HG03066 (cell line): Measurements from ENCODE around the gene MRPL44.
"Not testable (repeated sequence)": the region's sequence is repeated elsewhere in the genome, so short reads cannot be mapped to it uniquely, and the experiment has no call there.

Source experiments
- ATAC-seq: cut with Tn5 transposase; IDR thresholded peaks from one replicate; pipeline ENCODE4 v1.9.1; 2021; ENCODE audit warnings: low read depth; ENCODE audit not compliant: unreplicated experiment

MRPL44 gene

DNA sequence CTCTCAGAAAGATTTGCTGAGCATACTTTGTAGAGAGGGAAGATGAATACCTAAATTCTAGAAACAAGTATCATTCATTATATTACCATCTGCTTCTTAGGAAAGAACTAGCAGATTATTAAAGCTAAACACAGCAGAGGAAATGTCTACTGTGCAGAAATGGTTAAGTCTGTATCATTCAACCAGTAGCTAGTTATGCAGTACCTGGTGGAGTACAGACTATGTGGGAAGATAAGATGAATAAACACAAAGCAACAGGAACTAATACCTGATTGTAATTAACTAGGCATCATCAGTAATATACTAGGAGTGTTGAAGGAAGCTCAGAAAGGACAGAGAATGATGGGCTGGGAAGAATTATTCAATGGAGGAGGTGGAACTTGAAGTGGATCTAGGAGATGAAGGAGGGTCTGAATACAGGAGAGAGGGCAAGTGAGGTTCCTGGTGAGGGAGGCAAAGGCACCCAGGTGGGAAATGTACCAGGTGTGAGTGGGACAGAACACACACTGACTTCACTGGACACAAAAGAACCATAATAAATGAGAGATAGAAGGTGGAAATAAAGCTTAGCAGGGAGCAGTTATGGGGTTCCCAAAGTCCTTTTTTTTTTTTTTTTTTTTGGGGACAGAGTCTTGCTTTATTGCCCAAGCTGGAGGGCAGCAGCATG is 21.7 kb upstream of the MRPL44 start:
- ATAC-seq, result no peak

DNA sequence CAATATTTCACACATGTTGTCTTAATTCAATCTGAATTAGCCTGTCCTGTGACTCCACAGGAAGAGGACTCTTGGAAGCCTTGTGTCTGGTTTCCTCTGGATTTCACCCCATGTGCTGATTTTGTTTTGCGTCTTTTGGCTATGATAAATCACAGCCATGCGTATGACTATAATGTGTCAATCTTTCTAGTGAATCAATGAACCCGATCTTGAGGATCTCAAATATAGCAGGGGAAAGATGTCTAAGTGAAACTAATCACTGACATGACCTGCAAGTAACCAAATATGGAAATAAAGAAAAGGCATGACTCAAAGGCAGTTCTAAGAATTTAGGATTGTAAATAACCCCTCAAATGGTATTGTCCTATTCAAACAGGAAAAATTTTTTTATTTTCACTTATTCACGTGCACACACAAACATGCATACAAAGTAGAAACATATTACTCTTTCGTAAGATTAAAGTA is 20.4 kb upstream of the MRPL44 start:
- ATAC-seq, result no peak

DNA sequence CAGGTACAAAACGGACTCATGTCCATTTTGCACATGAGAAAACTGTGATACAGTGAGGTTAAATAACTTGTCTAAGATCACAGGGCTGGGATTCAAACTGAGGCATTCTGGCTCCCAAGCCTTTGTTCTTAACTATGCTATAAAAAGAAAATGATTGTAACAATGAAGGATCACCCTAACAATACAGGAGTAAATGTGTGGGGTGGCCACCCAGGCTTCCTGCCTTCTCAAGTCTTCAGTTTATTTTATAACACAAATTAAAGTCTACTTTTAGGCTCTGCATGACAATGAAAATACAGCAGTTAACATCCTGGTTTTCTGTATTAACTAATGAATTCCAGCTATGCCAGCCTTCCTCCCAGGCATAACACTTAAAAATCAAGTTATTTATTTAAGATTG is 19.7 kb upstream of the MRPL44 start:
- ATAC-seq, result no peak

DNA sequence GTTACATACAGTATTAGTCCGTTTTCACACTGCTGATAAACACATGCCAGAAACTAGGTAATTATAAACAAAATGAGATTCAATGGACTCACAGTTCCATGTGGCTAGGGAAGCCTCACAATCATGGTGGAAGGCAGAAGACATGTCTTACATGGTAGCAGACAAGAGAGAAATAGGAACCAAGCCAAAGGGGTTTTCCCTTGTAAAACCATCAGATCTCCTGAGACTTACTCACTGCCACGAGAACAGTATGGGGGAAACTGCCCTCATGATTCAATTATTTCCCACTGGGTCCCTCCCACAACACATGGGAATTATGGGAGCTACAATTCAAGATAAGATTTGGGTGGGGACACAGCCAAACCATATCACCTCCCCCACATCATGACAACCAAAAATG is 17.8 kb upstream of the MRPL44 start:
- ATAC-seq, result not testable (repeated sequence)

DNA sequence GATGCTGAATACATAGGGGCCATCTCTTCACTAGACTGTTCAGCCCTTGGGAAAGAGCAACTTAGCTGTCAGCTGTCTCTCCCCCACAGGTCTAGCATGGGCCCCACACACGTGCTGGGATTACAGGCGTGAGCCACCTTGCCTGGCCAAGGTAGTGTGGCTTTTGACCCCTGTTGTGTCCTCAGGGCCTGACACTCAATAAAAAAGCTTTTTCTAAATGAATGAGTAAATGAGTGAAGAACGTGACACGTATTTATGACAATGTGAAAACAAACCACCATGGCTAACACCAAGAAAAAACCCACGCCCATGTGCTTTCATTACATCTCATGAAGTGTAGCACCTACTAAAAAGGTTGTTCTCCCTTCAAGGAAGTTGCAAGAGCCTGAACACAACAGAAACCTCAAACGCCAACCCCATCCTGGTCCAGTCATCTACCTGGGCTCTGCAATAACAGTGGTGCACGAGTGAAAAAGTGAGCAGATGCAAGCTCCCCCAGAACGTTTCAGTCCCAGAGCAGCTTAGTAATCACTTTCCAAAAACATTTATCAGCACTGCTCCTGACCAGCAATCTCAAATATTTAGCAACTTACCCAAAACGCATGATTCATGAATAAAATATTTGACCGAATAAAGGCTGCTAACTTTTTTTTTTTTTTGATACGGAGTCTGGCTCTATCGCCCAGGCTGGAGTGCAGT is 15.5 kb upstream of the MRPL44 start:
- peak; percentile 51 for ATAC-seq

DNA sequence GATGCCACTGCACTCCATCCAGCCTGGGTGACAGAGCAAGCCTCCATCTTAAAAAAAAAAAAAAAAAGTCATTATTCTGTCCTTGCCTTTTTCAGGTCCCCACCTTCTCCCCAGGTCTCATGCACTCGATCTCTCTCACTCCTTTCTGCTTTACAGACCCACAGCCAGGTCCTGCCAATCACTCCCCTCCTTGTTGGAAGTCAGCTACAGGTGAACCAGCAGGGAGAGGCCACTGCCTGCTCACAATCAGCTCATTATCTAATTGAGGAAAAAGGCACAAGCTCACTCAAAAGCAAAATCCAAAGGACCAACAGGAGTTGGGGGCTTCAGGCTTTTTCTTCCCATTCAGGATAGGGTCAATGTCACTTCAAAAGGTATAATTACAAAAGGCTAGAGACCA is 14.1 kb upstream of the MRPL44 start:
- ATAC-seq, result no peak

DNA sequence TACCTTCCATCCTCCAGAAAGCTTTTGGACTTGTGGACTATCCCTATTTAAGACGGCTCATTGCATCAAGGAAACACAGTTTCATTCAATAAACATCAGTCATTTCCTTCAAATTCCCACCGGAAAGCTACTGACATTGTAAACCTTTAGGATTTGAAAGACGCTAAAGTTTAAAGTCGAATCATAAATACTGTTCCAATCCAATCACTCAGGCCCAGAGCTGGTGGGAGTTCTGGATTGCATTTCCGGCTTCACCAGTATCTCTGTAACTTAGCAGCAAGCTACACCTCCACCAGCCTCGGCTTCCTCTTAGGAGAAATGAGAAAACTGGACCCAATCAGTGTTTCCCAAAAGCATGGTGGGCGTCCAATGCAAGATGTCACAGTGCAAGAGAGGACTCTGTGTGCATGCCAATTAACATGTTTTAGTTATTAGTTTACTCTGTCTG is 13.7 kb upstream of the MRPL44 start:
- no peak for ATAC-seq

DNA sequence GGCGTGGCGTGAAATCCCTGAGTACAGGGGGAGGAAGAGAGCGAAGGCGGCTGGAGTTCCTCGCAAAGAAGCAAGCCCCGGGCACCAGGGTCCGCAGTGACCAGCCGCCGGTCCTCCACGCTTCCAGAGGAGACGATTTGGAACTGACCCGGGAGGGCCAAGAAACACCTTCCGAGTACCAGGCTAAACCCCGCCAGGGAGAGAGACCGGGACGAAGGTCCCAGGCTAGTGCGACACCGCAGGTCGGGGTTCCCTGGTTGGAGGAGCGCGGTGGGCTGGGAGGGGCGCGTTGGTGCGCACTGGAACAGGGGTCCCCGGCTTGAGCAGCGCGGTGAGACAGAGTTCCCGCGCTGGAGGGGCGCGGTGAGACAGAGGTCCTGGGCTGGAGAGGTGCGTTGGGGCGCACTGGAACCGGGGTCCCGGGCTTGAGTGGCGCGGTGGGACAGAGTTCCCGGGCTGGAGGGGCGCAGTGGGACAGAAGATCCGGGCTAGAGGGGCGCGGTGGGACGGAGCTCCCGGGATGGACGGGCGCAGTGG is 13.0 kb upstream of the MRPL44 start:
- ATAC-seq, result no peak

DNA sequence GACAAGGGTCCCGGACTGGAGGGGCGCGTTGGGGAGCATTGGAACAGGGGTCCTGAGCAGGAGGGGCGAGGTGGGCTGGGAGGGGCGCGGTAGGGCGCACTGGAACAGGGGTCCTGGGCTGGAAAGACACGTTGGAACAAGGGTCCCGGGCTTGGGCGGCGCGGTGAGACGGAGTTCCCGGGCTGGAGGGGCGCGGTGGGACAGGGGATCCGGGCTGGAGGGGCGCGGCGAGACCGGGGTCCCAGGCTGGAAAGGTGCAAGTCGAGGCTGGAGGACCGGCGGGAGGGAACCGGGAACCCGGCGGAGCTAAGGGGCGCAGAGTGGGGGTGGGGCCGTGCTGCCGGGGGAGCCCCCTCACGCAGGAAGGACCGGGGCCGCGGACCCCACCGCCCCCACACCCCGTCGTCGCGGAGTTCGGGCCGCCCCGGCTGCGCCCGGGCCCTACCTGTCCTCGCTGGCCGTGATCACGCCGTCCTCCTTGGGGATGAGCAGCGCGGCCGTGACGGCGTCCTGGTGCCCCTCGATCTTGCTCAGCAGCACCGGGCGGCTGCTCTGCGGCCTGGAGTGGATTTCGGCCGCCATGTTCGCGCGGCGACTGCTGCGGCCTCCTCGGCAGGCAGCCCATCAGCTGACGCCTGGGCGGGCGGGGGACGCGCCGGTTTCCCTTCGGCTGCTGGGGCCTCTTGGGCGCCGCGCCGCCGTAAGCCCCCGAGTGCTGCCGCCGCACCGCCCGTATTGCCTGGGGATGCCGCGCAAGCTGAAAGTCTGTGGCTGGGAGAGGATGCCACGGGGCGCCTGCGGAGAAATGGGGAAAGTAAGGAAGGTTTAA is 12.3 kb upstream of the MRPL44 start, which contains the start of gene WDFY1:
Gene WDFY1, minus strand, starts transcription at position 633 of the 829 bp plus-strand sequence. Its CDS starts 51 bp downstream, at position 582.
- ATAC-seq, result peak; percentile 73

DNA sequence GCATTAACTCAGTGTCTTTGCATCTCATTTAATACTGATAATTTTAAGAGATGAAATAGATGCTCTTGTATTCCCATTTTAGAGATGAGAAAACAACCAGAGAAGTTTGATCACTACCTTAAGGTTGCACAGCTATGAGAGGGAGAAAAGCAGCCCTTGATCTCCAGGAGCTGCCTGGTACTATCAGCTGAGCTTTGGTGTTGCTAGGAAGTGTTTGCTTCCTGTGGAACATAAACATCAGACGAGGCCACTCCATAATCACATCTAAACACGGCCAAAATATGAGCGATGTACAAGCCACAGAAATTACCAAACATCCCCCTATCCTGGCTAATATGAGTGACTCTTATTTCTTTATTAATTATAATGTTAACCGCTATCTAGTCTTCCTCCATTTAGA is 11.5 kb upstream of the MRPL44 start:
- no peak for ATAC-seq

DNA sequence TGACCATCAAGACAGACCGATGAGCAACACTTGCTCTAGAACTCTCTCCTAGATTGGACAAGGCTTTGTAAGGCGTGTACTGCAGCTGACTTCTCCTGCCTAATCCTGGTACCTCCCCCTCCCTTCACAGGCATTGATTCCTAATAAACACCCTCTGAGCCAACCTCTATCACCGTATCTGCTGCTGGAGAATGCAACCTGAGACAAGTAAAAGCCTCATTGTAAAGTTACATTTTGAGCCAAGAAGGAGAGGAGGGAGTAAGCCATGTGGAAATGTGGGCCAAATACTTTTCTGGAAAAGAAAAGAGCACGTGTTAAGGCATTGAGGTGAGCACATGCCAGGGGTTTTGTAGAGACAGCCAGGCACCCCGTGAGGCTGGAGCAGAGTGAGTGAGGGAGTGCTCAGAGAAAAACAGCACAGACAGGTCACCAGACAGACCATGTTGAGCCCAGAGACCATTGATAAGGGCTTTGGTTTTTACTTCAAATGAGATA is 9.5 kb upstream of the MRPL44 start:
- no peak for ATAC-seq

DNA sequence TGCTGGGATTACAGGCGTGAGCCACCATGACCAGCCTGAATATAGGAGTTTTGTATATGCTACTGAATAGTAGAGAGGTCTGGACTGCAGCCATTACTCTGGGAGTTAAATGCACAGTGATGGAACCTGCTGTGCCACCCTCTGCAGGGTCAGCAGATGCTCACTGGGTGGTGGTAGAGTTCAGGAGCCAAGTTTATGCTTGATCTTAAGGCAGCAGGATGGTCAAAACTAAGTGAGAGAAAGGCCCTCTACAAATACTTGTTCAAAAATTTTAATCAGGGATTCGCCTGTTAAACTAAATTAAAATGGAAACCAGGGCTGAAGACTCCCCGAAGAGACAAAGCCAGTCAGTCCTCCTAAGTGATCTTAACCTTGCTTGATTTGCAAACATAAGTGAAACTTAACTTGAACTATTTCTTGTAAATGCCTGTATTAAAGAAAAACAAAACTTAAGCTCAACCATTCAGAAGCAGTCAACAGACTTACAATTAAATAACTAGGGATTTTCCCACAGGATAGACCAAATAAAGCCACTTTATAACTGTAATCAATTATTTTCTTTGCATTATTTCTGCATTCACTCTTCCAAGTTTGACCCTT is 7.9 kb upstream of the MRPL44 start:
- no peak for ATAC-seq

DNA sequence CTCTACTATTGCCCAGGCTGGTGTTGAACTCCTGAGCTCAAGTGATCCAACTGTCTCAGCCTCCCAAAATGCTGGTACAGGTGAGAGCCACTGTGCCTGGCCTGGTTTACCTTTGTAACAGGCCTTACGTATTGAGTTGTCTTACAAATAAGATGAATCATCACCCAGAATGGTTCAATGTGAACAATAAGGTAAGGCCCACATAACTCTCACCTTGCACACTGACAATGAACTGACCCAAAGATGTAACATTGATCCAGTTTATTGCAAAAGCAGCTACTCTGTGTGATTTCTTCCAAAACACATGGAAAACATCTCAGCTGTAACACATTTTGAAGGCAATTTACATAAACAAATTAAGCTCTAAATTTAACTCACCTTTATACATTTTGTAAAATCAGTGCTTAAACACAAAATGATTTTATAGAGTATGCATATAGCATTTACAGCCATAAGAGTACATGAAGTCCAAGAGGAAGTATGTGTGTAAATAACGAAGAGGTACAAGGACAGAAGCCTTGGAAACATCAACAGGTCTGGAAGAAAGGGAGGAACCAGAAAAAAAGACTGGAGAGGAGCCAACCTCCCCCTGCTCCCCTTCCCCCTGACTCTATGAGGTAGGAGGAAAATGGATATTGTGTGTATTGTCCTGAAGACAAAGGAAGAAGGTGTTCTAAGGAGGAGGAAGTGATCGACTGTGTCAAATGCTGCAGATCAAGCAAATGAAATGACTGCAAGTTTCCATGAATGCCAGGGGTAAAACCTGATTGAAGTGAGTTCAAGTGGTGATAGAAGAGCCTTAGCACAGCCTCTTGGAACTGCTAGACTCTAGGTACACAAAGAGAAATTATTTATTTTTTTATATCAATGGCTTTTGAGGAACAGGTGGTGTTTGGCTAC is 6.6 kb upstream of the MRPL44 start:
- ATAC-seq, result no peak

DNA sequence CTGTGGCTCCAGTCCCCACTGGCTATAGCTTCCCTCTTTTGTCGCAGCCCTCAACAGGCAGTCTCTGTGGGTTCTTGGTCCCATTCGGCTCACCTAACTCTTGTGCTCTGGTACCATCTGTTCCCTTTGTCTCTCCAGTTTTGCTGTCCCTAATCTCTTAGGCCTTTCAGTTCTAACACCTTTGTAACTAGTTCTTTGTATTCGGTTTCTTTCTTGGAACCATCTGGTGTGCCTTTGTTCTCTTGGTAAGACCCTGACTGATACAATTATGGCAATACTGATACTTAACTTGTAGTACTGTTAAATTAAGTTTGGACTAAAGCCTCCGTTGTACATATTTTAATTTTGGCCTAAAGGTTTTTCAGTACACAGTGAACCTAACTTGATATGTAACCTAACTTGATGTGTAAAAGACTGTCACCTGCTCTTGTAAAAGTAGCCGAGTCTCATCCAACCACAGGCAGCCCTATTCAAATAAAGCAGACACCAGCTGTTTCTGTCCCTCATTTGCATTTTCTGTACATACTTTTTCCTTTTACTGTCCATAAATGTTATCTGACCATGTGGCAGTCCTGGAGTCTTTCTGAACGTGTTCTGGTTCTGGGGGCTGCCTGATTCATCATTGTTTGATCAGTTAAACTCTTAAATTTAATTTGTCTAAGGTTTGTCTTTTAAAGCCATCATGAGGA is 4.8 kb upstream of the MRPL44 start:
- ATAC-seq, result peak; percentile 54

DNA sequence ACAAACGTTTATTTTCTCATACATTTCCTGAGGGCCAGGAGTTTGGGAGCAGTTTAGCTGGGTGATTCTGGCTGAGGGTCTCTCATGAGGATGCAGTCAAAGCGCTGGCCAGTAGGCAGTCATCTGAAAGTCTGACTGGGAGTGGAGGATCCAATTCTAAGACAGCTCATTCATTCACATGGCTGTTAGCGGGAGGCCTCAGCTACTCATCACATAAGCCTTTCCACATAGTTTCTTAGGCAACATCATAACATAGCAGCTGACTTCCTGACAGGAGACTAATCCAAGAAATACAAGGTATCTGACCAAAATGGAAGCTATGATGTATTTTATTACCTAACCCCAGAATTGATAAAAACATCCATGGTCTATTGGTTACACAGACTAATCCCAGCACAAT is 2.9 kb upstream of the MRPL44 start:
- ATAC-seq, result no peak

DNA sequence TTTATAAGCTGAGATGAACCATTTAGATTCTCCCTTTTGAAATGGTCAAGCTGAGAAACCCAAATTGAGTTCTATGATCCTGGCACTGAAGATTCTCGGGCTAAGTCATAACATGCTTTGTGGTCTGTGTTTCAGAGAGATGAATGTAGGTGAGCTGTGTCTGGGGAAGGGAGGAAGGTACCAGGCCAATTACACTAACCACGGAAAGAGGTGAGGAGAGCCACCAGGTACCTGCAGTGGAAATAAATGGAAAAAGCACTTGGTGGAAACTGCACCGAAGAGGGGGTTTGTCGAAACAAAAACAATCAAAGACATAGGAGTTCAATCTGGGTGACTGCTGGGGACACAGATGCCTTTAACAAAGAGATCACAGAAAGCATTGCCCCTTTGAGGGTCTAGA is 963 bp upstream of the MRPL44 start:
- ATAC-seq, result peak; percentile 27

DNA sequence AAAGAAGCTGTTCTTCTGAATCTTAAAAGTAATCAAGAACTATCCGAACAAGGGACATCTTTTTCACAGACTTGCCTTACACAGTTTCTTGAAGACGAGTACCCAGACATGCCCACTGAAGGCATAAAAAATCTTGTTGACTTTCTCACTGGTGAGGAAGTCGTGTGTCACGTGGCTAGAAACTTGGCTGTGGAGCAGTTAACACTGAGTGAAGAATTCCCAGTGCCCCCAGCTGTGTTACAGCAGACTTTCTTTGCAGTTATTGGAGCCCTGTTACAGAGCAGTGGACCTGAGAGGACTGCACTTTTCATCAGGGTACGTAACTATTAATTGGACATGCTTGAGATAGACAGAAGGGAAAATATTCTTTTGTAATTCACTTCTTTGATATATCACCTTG is 2.4 kb downstream of the MRPL44 start:
- no peak for ATAC-seq

DNA sequence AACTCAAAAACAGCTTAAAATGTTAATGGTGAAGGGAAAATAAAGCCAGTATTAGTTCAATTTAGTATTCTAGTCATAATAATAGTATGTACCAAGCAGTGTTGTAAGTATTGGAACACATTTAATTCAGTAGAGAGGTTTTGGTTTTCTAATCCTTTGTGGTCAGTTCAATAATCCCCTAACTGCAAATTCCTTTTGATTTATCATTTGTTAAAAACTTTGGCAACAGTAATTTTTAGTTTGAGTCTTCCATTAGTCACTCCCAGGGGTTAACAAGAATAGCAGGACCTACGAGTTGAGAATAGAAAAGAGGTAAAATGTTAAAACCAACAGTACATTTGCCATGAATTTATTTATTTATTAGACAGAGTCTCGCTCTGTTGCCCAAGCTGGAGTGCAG is 10.7 kb downstream of the MRPL44 start:
- no peak for ATAC-seq

DNA sequence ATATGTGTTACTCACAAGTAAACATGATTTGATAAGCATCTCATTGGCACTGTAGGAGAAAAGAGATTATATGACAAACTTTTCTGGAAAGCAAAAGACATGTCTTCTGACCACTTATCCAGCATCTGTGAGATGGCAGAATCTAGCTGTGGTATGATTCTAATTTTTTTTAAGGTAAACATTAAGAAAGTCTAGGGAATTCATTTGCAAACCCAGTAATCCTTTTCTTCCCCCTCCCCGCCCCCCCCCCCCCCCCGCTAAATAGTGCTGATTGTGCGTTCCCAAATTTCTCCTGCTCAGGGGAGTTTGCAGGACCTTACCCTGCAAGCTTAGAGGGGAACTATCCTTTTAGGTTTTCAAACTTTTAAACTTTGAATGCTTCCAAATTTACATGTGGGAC is 12.1 kb downstream of the MRPL44 start:
- ATAC-seq, result no peak
